ENCODE results near the gene ZBTB21.

- TF ChIP-seq SUZ12 (IDR thresholded peaks at IDR 0.05; ENCODE audit: extremely low read depth, insufficient read depth, insufficient read length) = no peak
- TF ChIP-seq ZNF274 (IDR thresholded peaks at IDR 0.05; ENCODE audit: low read depth, low read length) = no peak
- no peak for TF ChIP-seq YY1 (IDR thresholded peaks at IDR 0.05; ENCODE audit: insufficient read depth, insufficient read length)
Measured at GRCh38 chr21:42012344-42012743, 2.2 kb upstream of the ZBTB21 start.
